Common myeloid progenitor, CD34-positive (primary cell): ENCODE results near the gene TSNAX.

Source experiments
- CTCF ChIA-PET: fragments of 350-600 bp; sonication (Branson Sonifier 250); formaldehyde crosslinking; loops from one replicate; lab custom pipeline; 2021; ENCODE audit warnings: antibody characterized with exemption; lab: Charles Lee
- POLR2A ChIA-PET: fragments of 350-600 bp; sonication (Branson Sonifier 250); formaldehyde crosslinking; loops from one replicate; lab custom pipeline; 2021; ENCODE audit warnings: antibody characterized with exemption; lab: Charles Lee
- DNase-seq, 3 donors: peaks; one replicate each; pipeline versions ENCODE4 v3.0.0 to v3.0.0-alpha.2; 2013
- H3K27ac ChIP-seq, 2 experiments: 1 replicate in 1 of 2; 2 replicates in 1 of 2; pipeline ENCODE4 v1.7.0; 2013; ENCODE audit warnings: inconsistent platforms in 2 of 2, low read length in 2 of 2, mild to moderate bottlenecking in 2 of 2, low read depth in 1 of 2, moderate library complexity in 1 of 2; ENCODE audit not compliant: severe bottlenecking in 2 of 2, insufficient read depth in 1 of 2, poor library complexity in 1 of 2
- H3K27me3 ChIP-seq, 5 experiments: replicated peaks in 2 of 5; 1 replicate in 3 of 5; 2 replicates in 2 of 5; pipeline versions ENCODE4 v1.6.1 to v1.7.0; 2013; ENCODE audit warnings: low read length in 4 of 5, mild to moderate bottlenecking in 2 of 5, moderate library complexity in 2 of 5, inconsistent platforms in 1 of 5; ENCODE audit not compliant: insufficient read depth in 5 of 5, control insufficient read depth in 4 of 5
- H3K36me3 ChIP-seq, 4 experiments: 1 replicate in 2 of 4; 2 replicates in 2 of 4; pipeline versions ENCODE4 v1.6.1 to v1.7.0; 2013; ENCODE audit warnings: low read length in 3 of 4, control low read depth in 1 of 4, mild to moderate bottlenecking in 1 of 4; ENCODE audit not compliant: control insufficient read depth in 4 of 4, insufficient read depth in 4 of 4
- H3K4me1 ChIP-seq, 4 experiments: 1 replicate in 3 of 4; 2 replicates in 1 of 4; pipeline versions ENCODE4 v1.6.1 to v1.7.1; 2013; ENCODE audit warnings: low read length in 3 of 4, mild to moderate bottlenecking in 3 of 4, control low read depth in 1 of 4, inconsistent platforms in 1 of 4, moderate library complexity in 1 of 4; ENCODE audit not compliant: control insufficient read depth in 4 of 4, insufficient read depth in 4 of 4; ENCODE audit errors: control extremely low read depth in 1 of 4
- H3K4me3 ChIP-seq, 7 experiments: 1 replicate in 4 of 7; 2 replicates in 3 of 7; pipeline versions ENCODE4 v1.5.1 to v1.7.0; 2013; ENCODE audit warnings: mild to moderate bottlenecking in 7 of 7, low read length in 6 of 7, moderate library complexity in 6 of 7, inconsistent platforms in 2 of 7, low read depth in 2 of 7, control low read depth in 1 of 7; ENCODE audit not compliant: insufficient read depth in 4 of 7, control insufficient read depth in 1 of 7; ENCODE audit errors: extremely low read depth in 1 of 7
- H3K9me3 ChIP-seq, 5 experiments: 1 replicate in 4 of 5; 2 replicates in 1 of 5; pipeline versions ENCODE4 v1.6.1 to v1.7.1; 2013; ENCODE audit warnings: low read length in 4 of 5, mild to moderate bottlenecking in 2 of 5, inconsistent platforms in 1 of 5, low read depth in 1 of 5, moderate library complexity in 1 of 5; ENCODE audit not compliant: control insufficient read depth in 4 of 5, insufficient read depth in 2 of 5; ENCODE audit errors: control extremely low read depth in 1 of 5
- WGBS: methylation state at CpG from one replicate; pipeline ENCODE4 v1.1.5; 2013; ENCODE audit not compliant: insufficient coverage; 5-methylcytosine and 5-hydroxymethylcytosine counted together

TSNAX gene

GRCh38 chr1:231557898-231558707, 29.6 kb downstream of the TSNAX start:
- H3K36me3 ChIP-seq = peaks cover 2 to 21% (median 14%) of the 10 kb centered on the region in 4 experiments
- no peaks in the 10 kb centered on the region for H3K9me3 ChIP-seq
- WGBS = 86% methylated on average over 1 of the region's 3 CpGs
- POLR2A ChIA-PET = no interaction called here
- no peaks in the 10 kb centered on the region for H3K27me3 ChIP-seq
- no peak for DNase-seq
- H3K4me3 ChIP-seq = no peak overlapping the region
- CTCF ChIA-PET = interaction anchor here (0.6 to 1.8 kb wide), 5 partner anchors 12 to 201 kb away, joined by 3 to 4 read pairs (median 3); no protein-coding TSS in a partner anchor
- no peak overlapping the region for H3K27ac ChIP-seq
- H3K4me1 ChIP-seq = no peaks in the 10 kb centered on the region

- Histone ChIP-seq H3K9me3 (no peaks in the 10 kb centered on the region), H3K27ac (no peak overlapping the region), H3K4me1 (no peaks in the 10 kb centered on the region), H3K36me3 (peaks cover 4 to 25% (median 16%) of the 10 kb centered on the region in 4 experiments), H3K4me3 (no peak overlapping the region), H3K27me3 (no peaks in the 10 kb centered on the region)
- POLR2A ChIA-PET = no interaction called here
- CTCF ChIA-PET = interaction anchor here (0.9 to 1.8 kb wide), 4 partner anchors 13 to 201 kb away, joined by 3 to 4 read pairs (median 3); no protein-coding TSS in a partner anchor
- no CpG with 5 or more reads among the region's 2 CpGs for WGBS
- DNase-seq = no peak
These were observed 30.3 kb downstream of the TSNAX start for GRCh38 chr1:231558708-231559185.

- no CpG with 5 or more reads among the region's 3 CpGs for WGBS
- CTCF ChIA-PET = no interaction called here
These were observed 33.3 kb downstream of the TSNAX start for GRCh38 chr1:231561647-231562383.

GRCh38 chr1:231563247-231563646, 34.8 kb downstream of the TSNAX start:
- no peaks in the 10 kb centered on the region for H3K27me3 ChIP-seq
- POLR2A ChIA-PET = no interaction called here
- no peaks in the 10 kb centered on the region for H3K4me1 ChIP-seq
- H3K27ac ChIP-seq = no peak overlapping the region
- CTCF ChIA-PET = no interaction called here
- no CpG with 5 or more reads among the region's 2 CpGs for WGBS
- no peak for DNase-seq
- H3K36me3 ChIP-seq = peaks cover 0 to 33% (median 20%) of the 10 kb centered on the region in 4 experiments
- H3K4me3 ChIP-seq = no peak overlapping the region
- H3K9me3 ChIP-seq = no peaks in the 10 kb centered on the region

More at GRCh38 chr1:231561647-231562383, 33.3 kb downstream of the TSNAX start:
- no peak overlapping the region for H3K27ac ChIP-seq
- no peaks in the 10 kb centered on the region for H3K9me3 ChIP-seq
- no peaks in the 10 kb centered on the region for H3K27me3 ChIP-seq
- POLR2A ChIA-PET = interaction anchor here (0.6 kb wide), 1 partner anchor 763 kb away, joined by 3 read pairs; no protein-coding TSS in a partner anchor
- DNase-seq = no peak
- H3K36me3 ChIP-seq = peaks cover 0 to 37% (median 19%) of the 10 kb centered on the region in 4 experiments
- no peak overlapping the region for H3K4me3 ChIP-seq
- no peaks in the 10 kb centered on the region for H3K4me1 ChIP-seq

GRCh38 chr1:231564373-231564772, 35.9 kb downstream of the TSNAX start:
- Histone ChIP-seq H3K27me3 (no peaks in the 10 kb centered on the region), H3K4me1 (no peaks in the 10 kb centered on the region), H3K27ac (no peak overlapping the region), H3K9me3 (no peaks in the 10 kb centered on the region), H3K4me3 (no peak overlapping the region), H3K36me3 (peaks cover 0 to 33% (median 21%) of the 10 kb centered on the region in 4 experiments)
- 95% methylated on average over 4 of the region's 4 CpGs for WGBS
- DNase-seq = no peak
- ChIA-PET CTCF (no interaction called here), POLR2A (no interaction called here)

GRCh38 chr1:231566496-231566895, 38.0 kb downstream of the TSNAX start:
- H3K27me3 ChIP-seq = no peaks in the 10 kb centered on the region
- peaks cover 0 to 31% (median 21%) of the 10 kb centered on the region in 4 experiments for H3K36me3 ChIP-seq
- H3K27ac ChIP-seq = no peak overlapping the region
- WGBS = no CpG with 5 or more reads among the region's 2 CpGs
- no peaks in the 10 kb centered on the region for H3K9me3 ChIP-seq
- no peaks in the 10 kb centered on the region for H3K4me1 ChIP-seq
- ChIA-PET POLR2A (no interaction called here), CTCF (no interaction called here)
- no peak for DNase-seq
- H3K4me3 ChIP-seq = no peak overlapping the region
